ENCODE data around the gene ARHGAP4.

ARHGAP4 gene

DNA sequence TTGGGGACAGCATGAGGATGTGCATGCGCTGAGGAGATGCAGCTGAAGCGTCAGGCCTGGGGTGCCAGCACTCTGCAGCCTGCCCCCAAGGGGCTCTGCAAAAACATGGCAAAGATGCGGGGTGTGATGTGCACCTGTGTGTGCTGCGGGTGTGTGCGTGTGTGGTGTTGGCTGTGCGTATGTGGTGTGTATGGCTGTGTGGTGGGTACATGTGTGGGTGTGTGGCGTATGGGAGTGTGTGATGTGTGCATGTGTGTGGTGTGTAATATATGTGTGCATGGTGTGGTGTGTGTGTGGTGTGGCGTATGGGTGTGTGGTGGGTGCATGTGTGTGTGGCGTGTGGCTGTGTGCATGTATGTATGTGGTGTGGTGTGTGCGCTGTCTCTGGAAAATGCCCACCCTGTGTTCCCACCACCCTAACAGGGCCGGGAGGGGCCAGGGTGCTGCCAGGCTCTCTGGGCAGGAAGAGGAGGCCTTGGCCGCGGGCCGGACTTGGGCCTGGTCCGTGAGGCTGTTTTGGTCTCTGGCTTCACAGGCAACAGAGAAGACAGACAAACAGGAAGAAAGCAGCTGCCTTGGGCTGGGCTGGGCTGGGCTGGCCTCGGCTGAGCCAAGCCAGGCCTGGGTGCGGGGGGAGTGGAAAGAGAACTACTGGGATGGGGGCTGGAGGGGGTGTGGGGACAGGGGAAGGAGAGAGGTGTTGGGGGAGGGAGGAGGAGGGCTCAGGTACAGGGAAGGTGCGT lies 22.7 kb downstream of the ARHGAP4 start:
- no peak for DNase-seq

DNA sequence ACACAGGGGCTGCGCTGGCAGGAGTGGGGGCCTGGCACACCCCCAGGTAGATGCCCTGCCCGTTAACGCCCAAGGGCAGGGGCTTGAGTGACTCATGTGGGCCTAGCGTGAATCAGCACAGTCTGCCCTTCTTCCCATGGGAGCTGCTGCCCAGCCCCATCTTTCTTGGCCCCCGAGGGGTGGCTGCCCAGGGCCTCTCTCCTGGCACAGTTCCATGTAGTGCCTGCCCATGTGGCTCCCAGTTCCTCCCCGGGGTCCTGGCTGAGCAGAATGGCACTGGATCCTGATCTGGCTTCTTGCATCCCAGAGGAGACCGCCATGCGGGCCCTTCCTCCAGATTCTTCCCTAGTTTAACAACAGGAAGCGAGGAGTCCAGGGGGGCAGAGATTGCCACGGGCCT lies 23.7 kb downstream of the ARHGAP4 start:
- no peak for DNase-seq

DNA sequence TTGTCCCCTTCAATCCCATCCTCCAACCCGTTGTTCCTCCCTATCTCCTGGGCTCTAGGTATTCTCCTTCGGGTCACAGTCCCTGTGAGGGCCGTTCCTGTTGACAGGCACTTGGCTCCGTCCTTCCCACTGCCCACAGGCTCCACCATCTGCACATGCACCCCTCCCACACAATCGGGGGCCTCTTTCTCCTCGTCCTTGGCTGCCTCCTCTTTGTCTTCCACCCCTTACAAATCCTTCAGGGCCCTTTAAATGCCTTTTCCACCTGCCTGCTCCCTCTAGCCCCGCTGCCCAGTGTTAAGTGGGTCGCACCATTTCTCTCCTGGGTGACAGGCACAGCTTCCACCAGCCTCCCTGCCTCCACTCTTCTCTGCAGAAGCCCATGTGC lies 24.3 kb downstream of the ARHGAP4 start:
- DNase-seq: no peak

DNA sequence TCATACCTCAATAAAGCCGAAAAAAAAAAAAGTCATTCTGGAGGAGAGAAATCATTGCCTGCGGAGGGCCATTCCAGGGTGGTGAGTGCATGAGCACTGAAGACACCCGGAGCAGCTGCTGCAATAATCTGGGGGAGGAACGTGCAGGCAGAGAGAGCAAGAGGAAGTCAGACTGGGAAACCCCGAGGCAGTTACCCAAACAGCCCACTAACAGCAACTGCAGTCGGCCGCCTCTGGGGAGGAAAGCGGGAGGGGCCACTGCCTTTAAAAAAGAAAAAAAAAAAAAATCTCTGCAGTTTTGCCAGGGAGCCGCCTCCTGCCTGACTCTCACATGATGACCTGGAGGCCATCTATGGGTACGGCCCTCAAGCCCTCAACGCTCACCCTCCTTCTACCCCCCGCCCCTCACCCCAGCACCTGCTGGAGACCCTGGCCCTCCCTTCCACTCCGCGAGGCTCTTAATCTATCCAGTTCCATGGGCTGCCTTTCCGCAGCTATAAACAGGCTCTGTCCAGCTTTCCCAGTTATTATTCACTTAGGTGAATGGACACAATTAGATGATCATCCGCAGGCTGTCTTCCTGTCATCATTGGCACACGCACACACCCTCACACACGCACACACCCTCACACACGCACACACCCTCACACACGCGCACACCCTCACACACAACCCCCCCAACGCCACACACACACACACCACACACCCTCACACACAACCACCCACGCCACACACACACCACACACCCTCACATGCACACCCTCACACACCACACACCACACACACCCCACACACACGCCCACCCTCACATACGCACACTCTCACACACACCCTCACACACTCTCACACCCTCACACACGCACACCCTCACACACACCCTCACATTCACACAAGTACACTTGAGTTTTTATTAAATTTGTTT lies 25.0 kb downstream of the ARHGAP4 start:
- peak; percentile 70 for DNase-seq

DNA sequence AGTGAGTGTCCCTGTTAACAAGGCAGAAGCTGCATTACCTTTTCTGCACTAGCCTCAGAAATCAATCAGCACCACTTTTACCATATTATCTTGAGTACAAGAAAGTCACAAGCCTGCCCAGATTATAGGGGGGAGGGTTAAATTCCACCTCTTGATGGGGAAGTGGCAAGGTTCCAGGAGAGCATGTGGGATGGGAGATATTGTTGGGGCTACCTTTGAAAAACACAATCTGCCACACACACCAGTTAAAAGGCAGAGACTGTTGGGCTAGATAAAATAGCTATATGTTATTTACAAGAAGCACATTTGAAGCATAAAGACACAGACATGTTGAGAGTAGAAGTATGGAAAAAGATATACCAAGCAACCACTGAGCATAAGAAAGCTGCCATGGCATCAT lies 28.2 kb downstream of the ARHGAP4 start:
- DNase-seq: no peak

DNA sequence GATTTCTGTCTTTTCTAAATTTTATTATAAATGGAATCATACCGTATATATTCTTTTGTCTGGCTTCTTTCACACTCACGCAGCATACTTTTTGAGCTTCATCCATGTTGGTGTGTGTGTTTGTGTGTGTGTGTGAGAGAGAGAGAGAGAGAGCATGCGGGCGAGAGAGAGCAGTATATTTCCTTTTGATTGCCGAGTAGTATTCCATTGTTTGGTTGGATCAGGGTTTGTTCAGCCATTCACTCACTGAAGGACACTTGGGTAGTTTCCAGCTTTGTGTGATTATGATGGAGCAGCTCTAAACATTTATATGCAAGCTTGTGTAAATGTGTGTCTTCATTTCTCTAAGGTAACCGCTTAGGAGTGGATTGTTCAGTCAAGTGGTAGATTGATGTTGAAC lies 36.9 kb downstream of the ARHGAP4 start:
- DNase-seq: no peak

DNA sequence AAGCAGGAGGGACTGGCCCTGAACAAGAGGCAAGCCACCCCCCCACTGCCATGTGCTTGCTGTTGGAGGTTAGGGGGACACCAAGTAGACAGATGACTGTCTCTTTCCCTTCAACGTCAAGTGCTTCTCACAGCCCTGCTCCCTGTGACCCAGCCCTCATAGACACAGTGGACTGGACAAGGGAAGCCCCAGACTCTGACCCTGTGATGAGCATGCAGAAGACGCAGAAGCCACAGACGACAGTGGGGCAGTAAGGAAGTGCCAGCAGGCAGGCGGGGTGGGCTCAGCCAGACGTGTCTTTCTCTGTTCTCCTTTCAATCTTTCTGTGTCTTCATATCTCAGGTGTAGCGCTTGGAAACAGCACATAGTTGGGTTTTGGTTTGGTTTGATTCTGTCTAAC lies 37.7 kb downstream of the ARHGAP4 start:
- DNase-seq: no peak

DNA sequence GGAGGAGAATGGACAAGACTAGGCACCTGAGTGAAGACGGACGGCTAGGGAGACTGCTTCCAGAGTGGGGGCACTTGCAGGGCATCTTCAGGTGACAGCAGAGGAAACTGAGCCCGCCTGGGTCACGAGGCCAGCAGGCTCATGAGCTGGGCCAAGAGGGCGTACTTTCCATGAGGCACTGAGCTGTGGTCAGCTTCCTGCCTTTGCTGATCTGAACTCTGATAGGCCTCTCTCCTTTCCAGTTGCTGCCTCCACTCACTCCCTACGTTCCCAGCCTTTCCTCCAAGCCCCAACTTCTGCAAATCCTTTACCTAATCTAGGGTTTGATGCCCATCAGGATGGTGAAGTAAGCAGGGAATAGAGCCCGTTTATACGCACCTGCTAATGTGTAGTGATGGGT lies 38.7 kb downstream of the ARHGAP4 start:
- DNase-seq: no peak

DNA sequence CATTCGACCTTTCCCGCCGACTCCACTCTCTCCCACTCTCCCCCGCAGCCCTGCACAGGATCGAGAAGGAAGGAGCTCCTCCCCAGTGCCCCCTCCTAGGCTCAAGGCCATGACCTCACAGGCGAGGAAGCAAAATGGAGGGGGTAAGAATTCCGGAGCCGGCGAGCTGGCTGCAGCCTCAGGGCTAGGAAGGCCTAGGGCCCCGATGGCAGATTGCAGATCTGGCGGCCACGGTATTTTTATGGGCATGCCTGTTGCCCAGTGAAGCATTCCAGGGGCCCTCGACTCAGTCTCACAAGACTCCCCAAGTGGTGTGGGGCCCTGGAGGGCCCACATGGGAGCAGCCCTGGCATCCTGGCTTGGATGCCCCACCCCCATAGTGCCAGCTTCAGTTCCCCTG lies 39.1 kb downstream of the ARHGAP4 start:
- no peak for DNase-seq

DNA sequence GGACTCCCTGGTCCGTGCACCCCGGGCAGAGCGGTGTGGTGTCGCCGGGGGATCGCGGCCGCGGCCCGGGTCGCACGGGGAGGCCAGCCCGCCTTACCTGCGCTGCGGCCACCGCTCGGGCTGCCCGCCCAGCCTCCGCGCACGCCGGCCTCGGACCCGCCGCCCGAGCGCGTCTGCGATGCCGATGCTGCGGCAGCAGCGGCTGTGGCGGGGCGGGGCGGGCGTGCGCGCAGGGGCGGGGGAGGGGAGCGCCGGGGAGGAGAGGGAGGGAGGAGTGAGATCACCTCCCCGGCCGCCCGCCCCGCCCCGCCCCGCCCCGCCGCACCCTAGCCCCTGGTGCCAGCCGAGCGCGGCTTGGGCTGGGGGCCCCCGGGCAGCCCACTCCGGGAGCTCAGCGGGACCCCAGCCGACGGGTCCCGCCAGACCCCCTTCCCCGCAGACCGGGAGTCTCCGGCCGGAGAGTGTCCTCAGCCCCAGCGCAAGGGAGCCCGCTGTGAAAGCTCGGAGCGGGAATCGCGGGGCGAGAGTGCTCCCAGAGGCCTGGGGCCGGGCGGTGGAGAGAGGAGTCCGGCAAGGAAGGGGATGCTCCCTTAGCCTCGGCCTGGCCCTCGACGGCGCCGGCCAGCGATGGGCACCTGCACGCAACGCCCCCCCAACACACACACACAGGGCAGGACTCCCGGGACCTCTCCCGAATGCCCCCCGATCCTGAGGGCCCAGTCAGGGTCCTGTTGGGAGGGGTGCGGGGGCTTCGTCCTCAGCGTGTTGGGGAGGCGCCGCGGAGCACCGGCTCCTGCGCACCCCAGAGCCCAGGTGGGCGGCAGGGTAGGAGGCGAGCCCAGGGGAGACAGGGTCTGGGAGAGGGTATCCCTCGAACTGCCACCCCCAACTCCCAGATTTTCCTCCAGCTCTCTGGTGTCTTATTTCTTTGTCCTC lies 39.8 kb downstream of the ARHGAP4 start, which contains the start of gene L1CAM:
Gene L1CAM, minus strand, starts transcription at position 206 of the 936 bp plus-strand sequence. CDS start 10,337 bp downstream, outside the sequence.
- DNase-seq: peak; percentile 31

DNA sequence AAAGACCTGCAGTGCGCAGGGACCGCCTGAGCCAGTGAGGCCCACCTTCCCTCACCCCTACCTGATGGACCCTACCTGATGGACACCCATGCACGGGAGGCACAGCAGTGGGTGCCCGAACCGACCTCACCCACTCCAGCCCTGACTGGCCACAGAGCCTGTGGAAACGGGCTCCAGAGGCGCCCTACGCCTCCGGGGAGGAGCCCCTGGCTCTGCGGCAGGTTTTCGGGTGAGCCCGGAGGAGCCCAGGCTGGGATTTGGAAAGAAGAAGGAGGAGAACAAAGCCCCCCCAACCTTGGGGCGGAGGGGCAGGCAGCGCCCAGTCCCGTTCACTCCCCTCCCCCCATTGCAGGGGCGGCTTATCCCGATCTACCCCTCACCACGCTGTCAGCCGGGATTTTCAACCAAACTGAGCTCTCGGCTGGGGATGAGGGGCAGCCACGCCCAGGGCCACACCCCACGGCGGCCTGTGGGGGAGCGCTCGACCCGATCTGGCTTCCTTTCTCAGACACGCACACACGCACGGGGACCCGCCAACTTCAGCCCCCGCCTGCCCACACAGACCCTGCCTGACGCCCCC lies 40.8 kb downstream of the ARHGAP4 start:
- DNase-seq: no peak

DNA sequence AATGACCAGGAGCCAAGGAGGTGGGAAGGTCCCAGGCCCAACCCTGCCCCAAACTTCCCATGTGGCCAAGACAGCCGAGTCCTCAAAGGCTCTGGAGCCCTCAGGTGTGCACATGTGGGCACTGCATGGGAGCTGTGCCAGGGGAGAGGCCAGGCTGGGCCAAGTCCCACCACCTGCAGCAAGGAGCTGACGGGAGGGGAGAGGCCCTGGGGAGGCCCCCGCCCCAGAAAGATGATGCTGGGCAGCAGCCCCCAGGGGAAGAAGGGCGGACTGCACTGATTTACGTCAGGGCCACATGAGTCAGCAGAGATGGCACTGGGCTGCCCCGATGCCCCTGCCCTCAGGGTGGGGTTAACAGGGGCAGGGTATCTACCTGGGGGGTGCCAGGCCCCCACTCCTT lies 41.5 kb downstream of the ARHGAP4 start:
- DNase-seq: no peak

DNA sequence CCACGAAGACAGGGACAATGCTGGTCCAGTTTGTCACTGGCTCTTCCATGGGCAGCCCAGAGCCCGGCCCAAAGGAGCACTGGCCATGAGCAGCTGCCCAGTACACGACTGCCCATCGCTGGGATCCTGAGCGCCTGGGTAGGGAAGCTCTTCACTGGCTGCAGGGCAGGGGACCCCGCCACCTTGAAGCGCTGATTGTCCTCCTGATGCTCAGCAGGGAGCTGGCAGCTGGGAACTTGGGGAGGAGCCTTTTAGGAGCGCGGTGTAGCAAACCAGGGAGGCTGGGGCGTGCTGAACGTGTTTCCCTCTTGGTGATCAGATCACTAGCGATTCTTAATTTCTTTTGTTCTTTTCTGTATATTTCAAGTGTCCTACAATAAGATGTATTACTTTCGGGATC lies 41.9 kb downstream of the ARHGAP4 start:
- DNase-seq: no peak

DNA sequence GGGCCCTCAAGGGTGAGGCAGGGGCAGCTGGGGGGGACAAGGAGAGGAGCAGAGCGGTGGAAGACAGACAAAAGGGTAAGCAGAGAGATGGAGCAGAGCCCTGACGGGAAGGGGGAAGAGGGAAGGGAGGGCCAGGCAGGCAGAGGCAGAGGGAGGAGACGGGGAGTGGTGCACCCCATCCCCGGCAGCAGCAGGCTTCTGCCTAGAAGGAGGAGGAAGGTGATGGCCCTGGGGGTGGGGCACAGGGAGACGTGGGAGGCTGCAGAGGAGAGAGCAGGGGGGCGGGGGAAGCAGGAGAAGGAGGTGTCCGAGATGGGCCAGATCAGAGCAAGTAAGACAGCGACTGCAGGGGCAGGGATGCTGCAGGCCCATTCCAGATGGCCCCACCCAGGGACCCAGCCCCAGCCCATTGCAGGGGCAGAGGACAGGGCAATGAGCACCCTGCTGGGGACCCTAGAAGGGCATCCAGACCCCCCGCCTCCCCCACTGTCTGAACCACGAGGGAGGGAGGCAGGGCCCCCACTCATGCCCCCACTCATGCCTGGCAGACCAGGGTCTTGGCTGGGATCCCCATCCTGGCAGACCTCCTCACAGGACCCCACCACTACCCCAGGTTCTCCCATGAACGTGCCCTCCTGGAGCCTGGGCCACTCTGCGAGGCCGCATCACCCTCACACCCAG lies 42.8 kb downstream of the ARHGAP4 start:
- DNase-seq: no peak

DNA sequence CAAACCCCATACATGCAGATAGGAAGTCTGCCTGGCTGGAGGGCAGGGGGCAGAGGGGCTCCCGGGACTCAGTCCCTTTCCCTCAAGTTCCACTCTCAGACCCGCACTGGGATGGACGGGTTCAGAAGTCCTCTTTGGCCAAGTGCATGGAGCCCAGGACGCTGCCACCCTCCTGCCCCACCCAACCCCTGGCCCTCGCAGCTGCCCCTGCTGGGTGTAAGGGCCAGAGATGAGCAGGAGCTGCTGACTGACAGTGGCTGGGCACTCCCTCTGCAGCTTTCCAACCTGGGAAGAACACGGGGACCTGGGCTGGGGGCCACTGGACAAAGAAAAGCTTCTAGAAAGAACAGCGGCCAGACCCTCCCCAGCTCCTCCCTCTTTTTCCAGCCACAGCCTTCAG lies 43.5 kb downstream of the ARHGAP4 start:
- no peak for DNase-seq

DNA sequence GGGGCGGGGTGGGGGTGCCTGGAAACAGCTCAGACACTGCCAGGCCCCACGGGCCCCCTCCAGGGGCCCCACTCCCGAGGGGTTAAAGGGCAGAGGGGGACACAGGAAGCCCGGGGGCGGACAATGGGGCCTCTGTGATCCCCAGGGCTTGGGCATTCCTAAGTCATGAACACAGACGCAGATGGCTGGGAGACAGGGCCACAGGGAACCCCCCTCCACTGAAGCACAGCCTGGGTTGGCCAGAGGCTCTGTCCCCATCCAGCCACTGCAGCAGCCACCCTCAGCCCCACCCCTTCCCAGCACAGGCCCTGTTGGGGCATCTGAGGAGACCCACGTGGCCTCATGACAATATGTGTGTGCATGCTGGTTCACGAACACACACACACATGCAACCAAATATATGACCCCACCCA lies 44.0 kb downstream of the ARHGAP4 start:
- no peak for DNase-seq

DNA sequence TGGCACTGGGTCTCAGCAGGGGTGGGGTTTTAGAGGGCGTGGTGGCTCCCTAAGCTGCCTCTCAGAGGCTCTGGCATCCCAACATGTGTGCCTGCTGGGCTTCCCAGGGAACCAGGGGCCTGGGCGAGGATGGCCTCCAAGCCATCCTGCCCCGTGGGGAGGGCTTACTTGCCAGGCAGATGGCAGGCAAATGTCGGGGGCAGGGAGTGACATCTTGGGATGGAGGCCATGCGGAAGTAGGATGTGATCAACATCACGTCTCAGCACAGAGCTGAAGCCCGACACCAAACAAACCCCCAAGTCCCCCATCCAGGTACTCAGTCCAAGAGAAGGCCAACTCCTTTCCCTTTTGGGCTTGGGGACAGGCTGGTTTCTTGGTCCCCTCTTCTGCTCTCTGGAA lies 44.8 kb downstream of the ARHGAP4 start:
- no peak for DNase-seq

DNA sequence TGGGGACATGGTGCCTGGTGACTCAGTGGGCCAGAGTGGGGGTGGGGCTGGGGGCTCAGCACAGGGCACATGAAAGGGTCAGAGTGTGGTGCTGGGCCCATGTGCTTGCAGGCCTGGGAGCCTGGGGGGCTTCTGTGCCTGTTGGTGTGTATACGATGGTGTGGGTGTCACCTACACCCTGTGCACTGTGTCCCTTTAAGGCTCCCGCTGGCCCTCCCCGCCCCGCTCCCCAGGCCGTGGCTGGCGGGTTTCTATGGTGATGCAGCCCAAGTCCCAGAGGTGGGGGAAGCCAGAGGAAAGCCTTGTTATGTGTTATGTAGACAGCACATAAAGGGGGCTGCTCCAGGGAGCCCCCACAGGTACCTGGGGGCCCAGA lies 45.6 kb downstream of the ARHGAP4 start:
- DNase-seq: no peak

DNA sequence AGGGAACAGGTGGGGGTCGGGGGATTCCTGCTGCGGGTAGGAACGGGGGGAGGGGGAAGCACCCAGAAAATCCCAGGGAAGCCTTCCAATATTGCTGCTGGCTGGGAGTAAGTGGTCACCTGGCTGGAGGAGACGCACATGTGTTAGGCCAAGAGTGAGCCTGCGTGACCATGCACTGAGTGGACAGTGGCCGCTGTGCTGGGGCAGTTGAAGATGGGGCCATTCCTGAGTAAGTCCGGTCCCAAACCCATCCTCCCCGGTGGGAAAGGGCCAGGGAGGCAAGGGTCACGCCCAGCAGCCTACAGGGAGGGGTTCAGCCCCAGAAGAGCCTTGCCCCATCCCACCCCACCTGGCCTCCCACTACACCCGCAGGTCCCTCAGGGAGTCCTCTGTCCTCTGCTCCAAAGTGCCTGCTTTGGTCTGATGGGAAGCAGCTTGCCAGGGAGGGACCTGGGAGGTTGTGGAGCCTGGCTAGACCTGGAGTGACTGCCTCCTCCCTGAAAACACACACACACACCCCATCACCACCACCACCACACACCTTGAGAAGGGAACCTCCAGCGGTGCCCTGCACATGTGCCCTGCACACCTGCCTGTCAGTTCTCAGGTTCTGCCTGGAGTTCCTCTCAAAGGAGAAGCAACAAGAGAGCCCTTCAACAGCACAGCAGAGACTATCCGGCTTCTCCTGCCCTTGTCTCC lies 46.2 kb downstream of the ARHGAP4 start:
- no peak for DNase-seq

DNA sequence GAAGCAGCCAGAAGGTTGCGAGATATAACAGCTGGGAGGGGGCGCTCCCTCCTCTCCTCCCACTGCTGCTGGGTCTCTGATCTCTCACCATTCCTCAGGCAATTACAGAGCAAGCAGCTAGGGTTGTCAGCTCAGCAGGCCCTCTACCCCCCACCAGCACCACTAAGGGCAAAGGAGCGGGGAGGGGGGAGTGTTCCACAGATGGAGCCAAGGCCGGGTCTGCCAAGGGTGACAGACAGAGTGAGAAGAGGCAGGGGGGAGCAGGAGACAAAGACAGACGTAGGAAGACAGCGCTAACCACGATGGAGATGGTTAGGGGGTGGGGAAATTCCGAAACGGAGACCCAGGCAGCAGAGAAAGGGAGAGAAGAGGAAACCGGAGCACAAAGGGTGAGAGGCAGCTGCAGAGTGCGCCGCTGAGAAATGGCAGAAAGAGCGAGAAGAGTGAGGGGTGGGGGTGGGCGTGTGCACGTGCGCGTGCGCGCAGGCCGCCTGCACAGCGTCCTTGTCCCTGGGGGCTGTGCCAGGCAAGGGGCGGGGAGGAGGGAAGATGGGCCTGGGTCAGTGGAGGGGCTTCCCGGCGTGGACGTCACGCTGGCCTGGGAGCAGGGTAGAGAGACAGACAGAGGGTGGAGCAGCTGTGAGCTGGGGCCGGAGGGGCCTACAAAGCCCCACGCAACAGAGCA lies 47.0 kb downstream of the ARHGAP4 start:
- DNase-seq: no peak

DNA sequence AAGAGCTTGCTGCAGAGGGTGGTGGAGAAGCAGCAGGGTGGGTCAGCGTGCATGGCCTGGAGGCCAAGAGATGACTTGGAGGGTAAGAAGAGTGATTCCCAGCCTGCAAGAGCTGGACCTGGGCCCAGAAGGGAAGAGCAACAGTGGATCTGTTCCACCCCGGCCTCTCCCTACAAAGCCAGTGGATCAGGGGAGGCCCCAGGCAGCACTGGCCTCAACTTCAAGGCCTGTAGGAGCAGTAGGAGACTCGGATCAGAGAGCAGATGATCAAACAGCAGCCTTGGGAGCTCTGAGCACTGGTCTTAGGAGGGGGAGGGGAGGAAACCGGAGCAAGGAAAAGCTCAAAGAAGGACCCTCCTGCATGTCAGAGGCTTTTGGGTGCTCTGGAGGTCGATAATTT lies 47.7 kb downstream of the ARHGAP4 start:
- DNase-seq: no peak
